SJCRH30 (cell line): ENCODE data around the gene APRT. TPM values are rescaled to one million over a fixed set of nuclear protein-coding genes. Genes with fewer than 3 reads are reported as not detected.

Experiments
- DNase-seq, 2 experiments: peaks; one replicate each; pipeline ENCODE4 v3.0.0-alpha.2; 2015 to 2020
- H3K27ac ChIP-seq: fragments of 250-450 bp; sonication (Bioruptor Pico); 2 replicates; pipeline ENCODE4 v1.5.1; 2020; ENCODE audit warnings: mild to moderate bottlenecking, moderate library complexity
- H3K27me3 ChIP-seq: fragments of 250-450 bp; sonication (Bioruptor Pico); 2 replicates; pipeline ENCODE4 v1.5.1; 2020; ENCODE audit warnings: mild to moderate bottlenecking, moderate library complexity
- H3K36me3 ChIP-seq: fragments of 250-450 bp; sonication (Bioruptor Pico); 2 replicates; pipeline ENCODE4 v1.5.1; 2020; ENCODE audit warnings: mild to moderate bottlenecking, moderate library complexity
- H3K4me1 ChIP-seq: fragments of 250-450 bp; sonication (Bioruptor Pico); 2 replicates; pipeline ENCODE4 v1.5.1; 2020; ENCODE audit warnings: mild to moderate bottlenecking, moderate library complexity
- H3K4me3 ChIP-seq: fragments of 250-450 bp; sonication (Bioruptor Pico); 2 replicates; pipeline ENCODE4 v1.5.1; 2020; ENCODE audit warnings: mild to moderate bottlenecking, moderate library complexity
- H3K9me3 ChIP-seq: fragments of 250-450 bp; sonication (Bioruptor Pico); replicated peaks from 2 replicates; pipeline ENCODE4 v1.5.1; 2020; ENCODE audit warnings: mild to moderate bottlenecking, moderate library complexity
- total RNA-seq: library from RNA; depleted of rRNA; stranded (reverse); fragments of >200 nt; shearing (Covaris generic); gene quantifications from 2 replicates; pipeline ENCODE4 v1.2.3, GENCODE V29; 2014

The APRT gene
- total RNA-seq, 1 experiment from 2014 or later, result 43.4 TPM

DNA sequence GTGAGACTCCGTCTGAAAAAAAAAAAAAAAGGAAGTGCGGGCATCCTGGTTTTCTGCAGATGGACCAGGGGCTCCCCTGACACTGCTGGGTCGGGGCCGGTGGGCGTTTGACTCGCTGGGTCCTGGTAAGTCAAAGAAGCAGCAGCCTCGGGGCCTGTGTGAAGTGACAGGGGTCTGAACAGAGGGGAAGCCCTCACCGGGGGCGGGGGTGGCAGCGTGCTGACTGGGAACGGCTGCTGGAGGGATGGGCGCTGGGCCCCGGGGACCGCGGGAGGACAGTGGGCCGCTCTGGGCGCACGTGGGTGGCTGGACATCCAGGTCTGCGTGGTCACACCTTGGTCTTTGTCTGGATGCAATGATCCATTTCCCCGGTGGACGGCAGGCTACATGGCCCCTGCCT is 36.8 kb upstream of the APRT start:
- Histone ChIP-seq H3K9me3 (no peaks in the 10 kb centered on the region), H3K36me3 (no peaks in the 10 kb centered on the region), H3K4me3 (no peak overlapping the region), H3K27me3 (no peaks in the 10 kb centered on the region), H3K27ac (no peak overlapping the region), H3K4me1 (no peaks in the 10 kb centered on the region)
- no peak for DNase-seq

DNA sequence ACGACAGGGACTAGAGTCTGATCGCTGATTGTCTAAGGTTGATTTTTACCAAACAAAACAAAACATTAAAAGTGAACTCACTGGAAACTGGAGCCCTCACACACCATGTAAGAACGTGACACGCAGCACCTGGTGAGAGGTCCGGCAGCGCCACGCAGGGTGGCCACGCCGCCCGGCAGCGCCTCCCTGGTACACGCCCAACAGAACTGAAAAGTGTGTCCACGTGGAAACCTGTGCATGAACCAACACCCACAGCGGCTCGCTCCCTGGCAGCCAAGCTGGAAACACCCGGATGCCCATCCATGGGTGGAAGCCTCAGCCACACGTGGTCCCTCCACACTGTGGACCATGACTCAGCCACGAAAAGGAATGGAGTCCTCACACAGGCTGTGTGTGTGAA is 35.9 kb upstream of the APRT start:
- Histone ChIP-seq H3K27me3 (no peaks in the 10 kb centered on the region), H3K4me3 (no peak overlapping the region), H3K27ac (no peak overlapping the region), H3K36me3 (no peaks in the 10 kb centered on the region), H3K4me1 (no peaks in the 10 kb centered on the region), H3K9me3 (no peaks in the 10 kb centered on the region)
- DNase-seq, result no peak

DNA sequence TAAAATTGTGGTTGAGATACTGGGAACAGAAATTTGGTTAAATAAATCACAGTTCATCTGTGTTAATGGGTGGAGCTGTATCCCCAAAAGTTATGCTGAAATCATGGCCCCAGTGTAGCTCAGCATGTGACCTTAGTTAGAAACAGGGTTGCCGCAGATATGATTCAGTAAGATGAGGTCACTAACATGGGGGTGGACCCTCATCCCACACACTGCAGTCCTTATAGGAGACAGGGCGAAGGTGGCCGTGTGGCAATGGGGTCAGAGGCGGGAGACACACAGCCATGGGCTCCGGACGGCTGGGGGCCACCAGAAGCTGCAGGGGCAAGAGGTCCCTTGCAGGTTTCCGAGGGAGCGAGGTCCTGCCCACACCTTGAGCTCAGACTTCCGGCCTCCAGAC is 34.4 kb upstream of the APRT start:
- no peaks in the 10 kb centered on the region for H3K36me3 ChIP-seq
- H3K4me3 ChIP-seq, result no peak overlapping the region
- no peaks in the 10 kb centered on the region for H3K9me3 ChIP-seq
- no peaks in the 10 kb centered on the region for H3K4me1 ChIP-seq
- no peaks in the 10 kb centered on the region for H3K27me3 ChIP-seq
- no peak for DNase-seq
- H3K27ac ChIP-seq, result no peak overlapping the region

DNA sequence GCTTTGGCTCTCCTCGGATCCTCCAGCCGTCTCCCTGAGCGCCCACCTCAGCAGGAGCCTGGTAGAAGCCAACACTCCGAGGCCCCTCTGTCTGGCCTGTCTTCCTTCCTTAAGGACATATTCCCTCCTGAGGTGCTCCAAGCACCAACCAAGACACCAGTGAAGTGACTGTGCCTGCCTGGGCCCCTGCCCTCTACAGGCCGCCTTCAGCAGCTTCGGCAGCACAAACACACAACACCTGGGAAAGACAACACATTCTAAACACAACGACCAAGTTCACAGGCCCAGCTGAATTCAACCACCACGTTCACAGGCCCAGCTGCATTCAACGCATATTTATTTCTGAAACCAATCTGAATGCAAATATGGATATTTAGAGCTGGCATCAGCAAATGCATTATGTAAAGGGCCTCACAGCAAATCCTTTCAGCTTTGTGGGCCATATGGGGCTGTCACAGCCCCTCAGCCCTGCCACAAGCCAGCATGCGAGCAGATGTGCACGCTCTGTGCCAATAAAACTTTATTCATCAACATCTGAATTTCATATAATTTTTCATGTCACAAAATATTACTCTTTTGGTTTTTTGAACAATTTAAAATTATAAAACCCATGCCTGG is 32.8 kb upstream of the APRT start:
- no peaks in the 10 kb centered on the region for H3K9me3 ChIP-seq
- H3K4me1 ChIP-seq, result no peaks in the 10 kb centered on the region
- DNase-seq, result no peak
- no peak overlapping the region for H3K27ac ChIP-seq
- no peaks in the 10 kb centered on the region for H3K36me3 ChIP-seq
- H3K27me3 ChIP-seq, result no peaks in the 10 kb centered on the region
- H3K4me3 ChIP-seq, result no peak overlapping the region

DNA sequence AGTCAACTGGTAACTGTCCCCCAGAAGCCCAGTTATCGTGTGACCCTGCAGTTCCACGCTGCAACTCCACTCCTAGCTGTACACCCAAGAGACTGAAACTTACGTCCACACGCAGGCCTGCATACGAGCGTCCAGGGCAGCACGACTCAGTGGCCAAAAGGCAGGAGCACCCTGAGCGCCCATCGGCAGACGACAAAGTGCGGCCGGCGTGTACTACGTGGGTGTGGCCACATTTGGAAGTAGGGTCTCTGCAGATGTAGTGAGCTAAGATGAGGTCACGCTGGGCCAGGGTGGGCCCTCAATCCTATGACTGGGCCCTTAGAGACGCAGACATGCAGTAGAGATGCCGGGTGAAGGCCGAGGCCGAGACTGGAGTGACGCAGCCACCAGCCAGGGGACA is 31.5 kb upstream of the APRT start:
- no peak overlapping the region for H3K27ac ChIP-seq
- no peaks in the 10 kb centered on the region for H3K9me3 ChIP-seq
- H3K4me1 ChIP-seq, result no peaks in the 10 kb centered on the region
- H3K36me3 ChIP-seq, result no peaks in the 10 kb centered on the region
- H3K27me3 ChIP-seq, result no peaks in the 10 kb centered on the region
- no peak for DNase-seq
- H3K4me3 ChIP-seq, result no peak overlapping the region

DNA sequence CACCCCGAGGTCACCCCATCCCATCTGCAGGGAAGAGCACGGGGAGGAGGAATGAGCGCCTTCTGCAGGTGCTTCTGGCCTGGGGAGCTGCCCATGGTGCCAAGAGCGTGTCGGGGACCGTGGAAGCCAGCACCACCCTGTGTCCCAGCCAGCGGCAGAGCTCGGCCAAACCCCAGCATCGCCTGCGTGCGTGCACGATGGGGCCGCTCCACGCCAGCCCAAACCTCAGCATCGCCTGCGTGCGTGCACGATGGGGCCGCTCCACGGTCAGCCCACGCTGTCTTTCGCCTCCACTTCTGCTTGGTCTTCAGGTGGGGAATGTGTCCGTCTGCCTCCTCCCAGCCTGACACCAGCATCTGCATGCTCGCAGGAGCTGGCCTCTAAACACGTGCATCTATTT is 31.1 kb upstream of the APRT start:
- Histone ChIP-seq H3K4me1 (no peaks in the 10 kb centered on the region), H3K36me3 (no peaks in the 10 kb centered on the region), H3K4me3 (no peak overlapping the region), H3K27me3 (no peaks in the 10 kb centered on the region), H3K9me3 (no peaks in the 10 kb centered on the region), H3K27ac (no peak overlapping the region)
- no peak for DNase-seq

DNA sequence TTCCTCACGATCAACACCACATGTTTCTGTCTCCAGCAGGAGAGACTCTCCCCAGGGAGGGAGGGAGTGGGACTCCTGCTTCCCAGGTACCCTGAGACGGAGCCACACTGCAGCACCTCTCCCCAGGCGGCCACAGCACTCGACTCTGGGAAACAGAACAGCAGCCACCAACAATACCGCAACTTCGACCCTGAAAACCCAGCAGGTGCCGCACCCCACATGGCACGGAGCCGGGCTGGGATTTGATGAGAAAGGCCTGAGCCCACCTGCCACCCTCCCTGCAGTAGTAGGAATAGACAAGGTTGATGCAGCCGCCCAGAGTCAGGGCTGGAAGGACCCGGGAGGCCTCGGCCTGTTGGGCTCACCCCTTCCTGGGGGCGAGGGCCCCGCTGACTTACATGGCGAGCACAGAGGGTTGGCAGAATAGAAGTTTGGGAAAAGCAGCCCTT is 30.6 kb upstream of the APRT start:
- H3K4me3 ChIP-seq, result no peak overlapping the region
- no peaks in the 10 kb centered on the region for H3K36me3 ChIP-seq
- no peaks in the 10 kb centered on the region for H3K9me3 ChIP-seq
- no peak overlapping the region for H3K27ac ChIP-seq
- H3K27me3 ChIP-seq, result no peaks in the 10 kb centered on the region
- no peaks in the 10 kb centered on the region for H3K4me1 ChIP-seq
- no peak for DNase-seq

DNA sequence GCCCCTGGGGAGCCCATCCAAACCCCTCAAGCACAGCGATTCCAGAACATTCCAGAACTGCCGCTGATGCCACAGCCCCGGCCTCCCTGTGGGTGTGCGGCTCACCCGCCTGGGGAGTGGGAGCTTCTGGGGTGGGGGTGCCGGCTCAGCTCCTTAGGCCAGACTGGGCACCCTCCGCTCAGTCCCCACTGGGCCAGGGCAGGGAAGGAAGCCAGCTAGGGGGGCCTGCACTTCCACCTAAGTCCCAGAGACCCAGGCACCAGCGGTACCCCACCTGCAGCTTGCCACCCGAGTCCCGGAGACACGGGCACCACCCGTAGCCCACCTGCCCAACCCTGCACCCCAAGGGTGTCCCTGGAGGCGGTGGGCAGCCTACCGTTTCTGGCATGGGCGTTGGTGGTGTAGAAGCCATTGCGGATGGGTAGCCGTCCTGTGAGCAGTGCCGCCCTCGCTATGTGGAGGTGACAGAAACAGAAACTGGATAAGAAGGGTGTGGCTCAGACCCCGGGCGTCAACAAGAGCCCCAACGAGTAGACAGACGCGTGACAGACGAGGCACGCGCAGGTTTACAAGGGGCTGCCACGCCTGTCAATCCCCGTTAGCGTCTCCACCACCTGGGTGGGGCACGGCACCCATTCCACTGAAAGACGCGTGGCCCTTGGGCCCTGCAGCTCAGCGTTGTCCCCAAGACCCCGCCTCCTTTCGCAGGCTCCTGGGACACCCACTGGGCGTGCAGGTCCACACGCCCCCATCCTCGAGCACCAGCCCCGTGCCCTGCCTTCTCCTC is 30.0 kb upstream of the APRT start:
- no peak overlapping the region for H3K4me3 ChIP-seq
- H3K9me3 ChIP-seq, result no peaks in the 10 kb centered on the region
- H3K27me3 ChIP-seq, result no peaks in the 10 kb centered on the region
- no peaks in the 10 kb centered on the region for H3K4me1 ChIP-seq
- no peak overlapping the region for H3K27ac ChIP-seq
- H3K36me3 ChIP-seq, result no peaks in the 10 kb centered on the region
- no peak for DNase-seq

DNA sequence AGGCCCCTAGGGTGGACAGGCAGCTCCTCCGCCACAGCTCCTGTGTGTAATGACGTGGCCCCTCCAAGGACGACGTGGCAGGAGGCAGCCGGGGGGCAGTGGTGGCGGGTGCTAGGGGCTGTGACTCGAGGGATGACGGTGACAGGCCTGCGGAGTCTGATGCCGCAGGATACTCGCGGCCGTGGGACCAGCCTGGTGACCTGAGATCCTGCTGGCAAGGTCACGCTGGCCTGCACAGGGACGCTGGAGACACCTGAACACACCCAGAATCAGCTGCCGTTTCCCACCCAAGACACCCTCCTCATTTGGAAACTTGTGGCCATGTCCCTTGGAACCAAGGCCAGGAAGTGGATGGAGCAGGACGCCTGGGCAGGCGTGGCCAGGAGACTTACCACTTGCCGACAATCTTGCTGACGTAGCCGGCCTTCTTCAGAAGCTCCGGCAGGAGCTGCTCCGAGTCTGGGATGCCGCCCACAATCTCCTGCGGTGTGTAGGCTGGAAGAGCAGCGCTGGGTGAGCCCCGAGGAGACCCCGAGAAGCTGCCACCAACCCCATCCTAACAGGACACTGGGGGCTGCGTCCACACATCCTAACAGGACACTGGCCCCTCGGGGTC is 29.0 kb upstream of the APRT start:
- Histone ChIP-seq H3K27ac (no peak overlapping the region), H3K27me3 (no peaks in the 10 kb centered on the region), H3K36me3 (no peaks in the 10 kb centered on the region), H3K4me3 (no peak overlapping the region), H3K4me1 (no peaks in the 10 kb centered on the region), H3K9me3 (no peaks in the 10 kb centered on the region)
- no peak for DNase-seq

DNA sequence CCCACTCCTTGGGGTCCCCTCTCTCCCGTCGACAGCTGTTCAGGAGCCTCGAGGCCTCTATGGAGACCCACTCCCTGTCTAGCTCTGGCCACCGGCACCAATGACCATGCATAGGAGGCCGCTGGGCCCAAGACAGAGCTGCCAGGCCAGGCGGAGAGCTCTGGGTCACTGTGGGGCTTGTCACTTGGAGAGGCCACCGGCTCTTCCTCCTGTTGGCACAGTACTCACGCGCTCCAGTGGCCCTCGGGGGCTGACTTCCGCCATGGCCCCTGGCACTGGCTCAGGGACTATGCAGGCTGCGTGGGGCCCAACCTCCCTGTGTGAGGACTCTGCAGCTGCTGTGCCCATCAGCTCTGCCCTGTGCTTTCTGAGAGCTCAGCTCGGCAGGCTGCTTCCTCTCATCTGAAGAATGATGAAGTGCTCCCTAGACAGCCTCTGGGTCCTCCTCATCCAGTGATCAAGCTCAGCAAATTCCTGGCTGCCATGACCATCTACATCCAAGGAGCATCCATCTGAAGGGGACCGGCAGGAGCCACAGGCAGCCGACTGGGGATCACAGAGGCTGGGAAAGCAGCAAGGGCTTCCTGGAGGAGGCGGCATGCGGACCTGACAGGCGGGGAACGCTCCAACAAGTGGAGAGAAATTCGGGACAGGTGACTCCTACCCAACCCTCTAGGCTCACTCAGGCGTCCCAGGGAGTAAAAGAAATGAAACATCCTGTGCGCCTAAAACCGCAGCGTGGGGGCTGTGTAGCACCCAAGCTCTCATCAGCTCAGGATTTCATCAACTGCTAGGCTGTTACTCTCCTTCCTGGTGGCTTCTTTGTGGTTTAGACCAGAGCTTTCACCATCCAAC is 28.2 kb upstream of the APRT start:
- H3K27me3 ChIP-seq, result no peaks in the 10 kb centered on the region
- no peaks in the 10 kb centered on the region for H3K4me1 ChIP-seq
- no peaks in the 10 kb centered on the region for H3K36me3 ChIP-seq
- H3K4me3 ChIP-seq, result no peak overlapping the region
- no peak overlapping the region for H3K27ac ChIP-seq
- DNase-seq, result no peak
- no peaks in the 10 kb centered on the region for H3K9me3 ChIP-seq

DNA sequence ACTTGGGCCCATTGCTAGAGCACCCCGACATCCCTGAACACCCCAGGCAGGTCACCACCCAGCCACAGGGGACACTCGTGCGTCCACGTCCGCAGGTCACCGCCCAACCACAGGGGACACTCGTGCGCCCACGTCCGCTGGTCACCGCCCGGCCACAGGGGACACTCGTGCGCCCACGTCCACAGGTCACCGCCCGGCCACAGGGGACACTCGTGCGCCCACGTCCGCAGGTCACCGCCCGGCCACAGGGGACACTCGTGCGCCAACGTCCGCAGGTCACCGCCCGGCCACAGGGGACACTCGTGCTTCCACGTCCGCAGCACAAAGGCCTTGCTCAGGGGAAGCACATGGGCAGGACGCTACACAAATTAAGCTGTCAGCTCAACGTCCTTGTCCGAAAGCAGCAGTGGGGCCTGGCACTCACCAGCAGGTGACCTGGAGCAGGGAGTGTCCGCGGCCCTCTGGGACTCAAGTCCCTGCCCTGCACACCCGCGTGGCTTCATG is 27.4 kb upstream of the APRT start:
- no peaks in the 10 kb centered on the region for H3K27me3 ChIP-seq
- no peaks in the 10 kb centered on the region for H3K36me3 ChIP-seq
- no peak overlapping the region for H3K27ac ChIP-seq
- H3K4me1 ChIP-seq, result no peaks in the 10 kb centered on the region
- H3K4me3 ChIP-seq, result no peak overlapping the region
- no peaks in the 10 kb centered on the region for H3K9me3 ChIP-seq
- DNase-seq, result no peak

DNA sequence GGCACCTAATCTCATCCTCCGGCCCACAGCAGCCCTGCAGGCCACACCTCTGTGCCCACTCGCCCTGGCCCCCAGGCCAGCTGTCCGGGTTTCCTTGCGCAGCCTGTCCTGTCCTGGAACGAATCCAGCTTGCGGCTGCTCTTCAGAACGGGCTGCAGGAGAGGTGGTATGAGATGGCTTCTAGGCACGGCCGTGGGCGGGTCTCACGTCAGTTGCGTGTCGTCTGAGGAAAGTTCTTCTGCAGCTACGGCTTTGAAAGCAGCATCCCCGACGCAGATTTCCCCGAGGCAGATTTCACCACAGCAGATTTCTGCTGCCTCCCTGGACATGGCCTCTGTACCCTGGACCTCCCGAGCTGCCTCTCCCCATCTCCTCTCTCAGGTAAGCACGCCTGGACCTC is 26.8 kb upstream of the APRT start:
- no peak overlapping the region for H3K4me3 ChIP-seq
- DNase-seq, result no peak
- no peaks in the 10 kb centered on the region for H3K27me3 ChIP-seq
- H3K27ac ChIP-seq, result no peak overlapping the region
- H3K9me3 ChIP-seq, result no peaks in the 10 kb centered on the region
- H3K4me1 ChIP-seq, result no peaks in the 10 kb centered on the region
- H3K36me3 ChIP-seq, result no peaks in the 10 kb centered on the region

DNA sequence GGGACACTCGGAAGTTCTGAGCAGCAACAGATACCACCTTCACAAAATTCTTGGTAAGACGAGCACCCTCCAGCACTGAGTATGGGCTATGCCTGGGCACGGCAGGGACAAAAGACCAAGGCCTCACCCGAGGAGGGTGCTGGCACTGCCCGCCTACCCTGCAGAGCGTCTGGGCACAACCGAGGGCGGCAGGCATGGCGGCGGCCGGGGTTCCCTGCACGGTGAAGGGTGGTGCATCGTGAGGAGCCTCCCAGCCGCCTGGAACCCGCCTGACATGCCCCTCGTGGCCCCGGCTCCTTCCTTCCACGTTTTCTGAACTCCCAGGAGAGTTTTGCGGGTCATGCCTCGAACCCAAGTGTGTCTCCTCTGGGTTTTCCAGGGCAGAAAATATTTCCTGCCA is 26.1 kb upstream of the APRT start:
- Histone ChIP-seq H3K36me3 (no peaks in the 10 kb centered on the region), H3K4me3 (no peak overlapping the region), H3K27me3 (no peaks in the 10 kb centered on the region)

DNA sequence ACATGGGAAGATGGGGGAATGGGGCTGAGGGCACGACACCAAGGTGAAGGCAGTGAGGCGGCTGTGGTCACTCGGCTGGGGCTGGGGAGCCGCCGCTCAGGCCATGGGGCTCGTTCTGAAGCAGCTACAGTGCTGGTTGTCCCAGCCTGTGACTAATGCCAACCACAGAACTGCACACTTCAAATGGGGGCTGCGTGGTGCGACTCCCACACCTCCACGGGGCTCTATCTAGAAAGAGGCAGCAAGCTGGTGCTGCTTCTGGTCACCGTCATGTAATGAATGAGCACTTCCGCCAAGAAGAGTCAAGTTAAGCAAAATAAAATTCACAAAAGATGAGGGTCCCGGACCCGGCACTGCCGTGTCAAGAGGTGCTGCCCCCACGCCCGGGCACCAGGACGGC is 25.1 kb upstream of the APRT start:
- Histone ChIP-seq H3K9me3 (no peaks in the 10 kb centered on the region), H3K4me3 (no peak overlapping the region), H3K4me1 (no peaks in the 10 kb centered on the region), H3K27me3 (no peaks in the 10 kb centered on the region), H3K27ac (no peak overlapping the region), H3K36me3 (no peaks in the 10 kb centered on the region)
- DNase-seq, result no peak

More for the DNA sequence above, 26.1 kb upstream of the APRT start:
- Histone ChIP-seq H3K27ac (no peak overlapping the region), H3K9me3 (no peaks in the 10 kb centered on the region), H3K4me1 (no peaks in the 10 kb centered on the region)
- no peak for DNase-seq

DNA sequence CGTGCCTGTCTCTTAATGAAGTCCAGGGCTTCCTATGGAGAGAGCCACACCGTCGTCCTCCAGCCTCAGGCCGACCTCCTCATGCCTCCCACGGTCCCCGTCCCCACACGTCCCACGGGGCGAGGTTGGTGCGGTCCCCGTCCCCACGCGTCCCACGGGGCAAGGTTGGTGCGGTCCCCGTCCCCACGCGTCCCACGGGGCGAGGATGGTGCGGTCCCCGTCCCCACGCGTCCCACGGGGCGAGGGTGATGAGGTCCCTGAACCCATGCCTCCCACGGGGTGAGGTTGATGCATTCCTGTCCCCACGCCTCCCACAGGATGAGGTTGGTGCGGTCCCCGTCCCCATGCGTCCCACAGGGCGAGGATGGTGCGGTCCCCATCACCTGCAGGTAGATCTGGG is 24.1 kb upstream of the APRT start:
- Histone ChIP-seq H3K4me1 (no peaks in the 10 kb centered on the region), H3K27me3 (no peaks in the 10 kb centered on the region), H3K36me3 (no peaks in the 10 kb centered on the region), H3K4me3 (no peak overlapping the region), H3K9me3 (no peaks in the 10 kb centered on the region), H3K27ac (no peak overlapping the region)
- DNase-seq, result no peak
